ENCODE results near the gene OR51F2. TPM values are rescaled to one million over a fixed set of nuclear protein-coding genes. Genes with fewer than 3 reads are reported as not detected.

OR51F2 gene
- polyA plus RNA-seq, 1 of the 3 experiments (the other 2 are of a cell fraction), result not detected

GRCh38 chr11:4865855-4866254 lies 44.7 kb downstream of the OR51F2 start:
- Histone ChIP-seq H3K9me3 (no peaks in the 10 kb centered on the region), H3F3A (replicated peaks; ENCODE audit: insufficient read depth) (no peaks in the 10 kb centered on the region), H3K27ac (ENCODE audit: low read depth in 2 of 2, low read length in 1 of 2) (no peak overlapping the region), H3K4me1 (ENCODE audit: control insufficient read depth in 1 of 2, insufficient read depth in 2 of 2, low read depth in 1 of 2, low read length in 1 of 2) (no peaks in the 10 kb centered on the region), H2AFZ (ENCODE audit: low read depth) (no peak overlapping the region), H3K36me3 (replicated peaks in 1 of 2; ENCODE audit: control insufficient read depth in 1 of 2, insufficient read depth in 2 of 2, low read length in 1 of 2) (no peaks in the 10 kb centered on the region), H3K9me2 (no peaks in the 10 kb centered on the region), H3K4me2 (no peak overlapping the region), H4K20me1 (ENCODE audit: insufficient read depth) (no peaks in the 10 kb centered on the region), H3K9ac (no peak overlapping the region), H3K79me2 (ENCODE audit: insufficient read depth) (no peaks in the 10 kb centered on the region), H3K4me3 (ENCODE audit: low read depth in 2 of 2, low read length in 1 of 2) (no peak overlapping the region), H3K27me3 (ENCODE audit: insufficient read depth) (no peaks in the 10 kb centered on the region)
- TF ChIP-seq NFIC (IDR thresholded peaks at IDR 0.05; ENCODE audit: borderline replicate concordance) (no peak), EZH2phosphoT487 (IDR thresholded peaks at IDR 0.05; ENCODE audit: borderline replicate concordance, low read depth) (no peak), MAX (IDR thresholded peaks at IDR 0.05; ENCODE audit: low read depth) (no peak), IRF3 (IDR thresholded peaks at IDR 0.05; ENCODE audit: low read depth, low read length) (no peak), TCF12 (IDR thresholded peaks at IDR 0.05) (no peak), RXRA (IDR thresholded peaks at IDR 0.05; ENCODE audit: borderline replicate concordance, low read depth) (no peak), CTCF (IDR thresholded peaks at IDR 0.05) (no peak), GABPA (IDR thresholded peaks at IDR 0.05; ENCODE audit: low read depth) (no peak), REST (IDR thresholded peaks at IDR 0.05; ENCODE audit: low read depth, low read length) (no peak), SMC3 (IDR thresholded peaks at IDR 0.05; ENCODE audit: low read depth, low read length) (no peak), RFX5 (IDR thresholded peaks at IDR 0.05; ENCODE audit: low read length) (no peak), TAF1 (IDR thresholded peaks at IDR 0.05; ENCODE audit: borderline replicate concordance, low read depth, low read length) (no peak), GATA2 (CRISPR knock-in tag; IDR thresholded peaks at IDR 0.05) (no peak), ZBTB33 (IDR thresholded peaks at IDR 0.05; ENCODE audit: borderline replicate concordance, low read depth) (no peak), RAD21 (IDR thresholded peaks at IDR 0.05; ENCODE audit: low read length) (no peak)
- CTCF ChIA-PET, result no interaction called here
- POLR2A ChIA-PET, result no interaction called here
- no peak for DNase-seq
- 0% methylated on average over 1 of the region's 1 CpG for WGBS (ENCODE audit: low lambda C conversion rate)

Other genes starting within 250 kb of the OR51F2 start
- gene OR52I2, start 239.6 kb upstream of the OR51F2 start, polyA plus RNA-seq (2012; rRNA removed), result not detected in 2 replicates
- not detected in 2 replicates for gene OR52I1, start 227.3 kb upstream of the OR51F2 start, polyA plus RNA-seq (2012; rRNA removed)
- gene TRIM68, start 213.1 kb upstream of the OR51F2 start, polyA plus RNA-seq (2012; rRNA removed), result 4.9 and 6.1 TPM in 2 replicates
- gene OR51D1, start 183.8 kb upstream of the OR51F2 start, polyA plus RNA-seq (2012; rRNA removed), result not detected in 2 replicates
- gene OR51E1, start 177.3 kb upstream of the OR51F2 start, polyA plus RNA-seq (2012; rRNA removed), result not detected in 2 replicates
- 0.03 TPM in 1 of 2 replicates, not detected in the other for gene OR51E2, start 123.5 kb upstream of the OR51F2 start, polyA plus RNA-seq (2012; rRNA removed)
- not detected in 2 replicates for gene MMP26, start 116.5 kb upstream of the OR51F2 start, polyA plus RNA-seq (2012; rRNA removed)
- gene OR51F1, start 51.4 kb upstream of the OR51F2 start, polyA plus RNA-seq (2012; rRNA removed), result not detected in 2 replicates
- not detected in 2 replicates for gene OR52R1, start 16.9 kb upstream of the OR51F2 start, polyA plus RNA-seq (2012; rRNA removed)
- not detected in 2 replicates for gene OR51S1, start 27.9 kb downstream of the OR51F2 start, polyA plus RNA-seq (2012; rRNA removed)
- not detected in 2 replicates for gene OR51T1, start 60.6 kb downstream of the OR51F2 start, polyA plus RNA-seq (2012; rRNA removed)
- gene OR51A7, start 82.5 kb downstream of the OR51F2 start, polyA plus RNA-seq (2012; rRNA removed), result not detected in 2 replicates
- gene OR51G2, start 98.0 kb downstream of the OR51F2 start, polyA plus RNA-seq (2012; rRNA removed), result not detected in 2 replicates
- not detected in 2 replicates for gene OR51G1, start 103.0 kb downstream of the OR51F2 start, polyA plus RNA-seq (2012; rRNA removed)
- gene OR51A4, start 126.3 kb downstream of the OR51F2 start, polyA plus RNA-seq (2012; rRNA removed), result not detected in 2 replicates
- not detected in 2 replicates for gene OR51A2, start 134.4 kb downstream of the OR51F2 start, polyA plus RNA-seq (2012; rRNA removed)
- not detected in 2 replicates for gene OR51L1, start 173.5 kb downstream of the OR51F2 start, polyA plus RNA-seq (2012; rRNA removed)
- gene OR52J3, start 225.2 kb downstream of the OR51F2 start, polyA plus RNA-seq (2012; rRNA removed), result not detected in 2 replicates
- not detected in 2 replicates for gene OR52E2, start 238.3 kb downstream of the OR51F2 start, polyA plus RNA-seq (2012; rRNA removed)
- not detected in 2 replicates for gene OR52E1, start 248.3 kb downstream of the OR51F2 start, polyA plus RNA-seq (2012; rRNA removed)